Natural killer cell (primary cell): ENCODE data around the gene C16orf46. TPM values are rescaled to one million over a fixed set of nuclear protein-coding genes. Genes with fewer than 3 reads are reported as not detected.

Experiments used
- ATAC-seq, 3 donors: fragments of 150-1000 bp in 2 of 3; fragments of 200-7000 bp in 1 of 3; cut with Tn5 transposase; 1 replicate in 1 of 3; 2 replicates in 2 of 3; pipeline ENCODE4 v1.10.0; 2021; ENCODE audit warnings: mild to moderate bottlenecking in 2 of 3, moderate library complexity in 2 of 3
- DNase-seq, 2 donors: peaks; one replicate each; pipeline versions ENCODE4 v3.0.0 to v3.0.0-alpha.2; 2013 to 2021; ENCODE audit warnings: mixed read lengths in 1 of 2
- H3K27ac ChIP-seq: one replicate; pipeline ENCODE4 v1.5.1; 2013; ENCODE audit warnings: mild to moderate bottlenecking, low read length
- H3K27me3 ChIP-seq: one replicate; pipeline ENCODE4 v1.6.1; 2013; ENCODE audit warnings: low read length; ENCODE audit not compliant: control insufficient read depth, insufficient read depth
- H3K36me3 ChIP-seq: one replicate; pipeline ENCODE4 v1.6.1; 2013; ENCODE audit warnings: low read length; ENCODE audit not compliant: control insufficient read depth, insufficient read depth
- H3K4me1 ChIP-seq: one replicate; pipeline ENCODE4 v1.6.1; 2013; ENCODE audit warnings: low read length; ENCODE audit not compliant: control insufficient read depth, insufficient read depth
- H3K4me3 ChIP-seq: one replicate; pipeline ENCODE4 v1.5.1; 2013; ENCODE audit warnings: low read length
- H3K9me3 ChIP-seq: one replicate; pipeline ENCODE4 v1.6.1; 2013; ENCODE audit warnings: low read length; ENCODE audit not compliant: control insufficient read depth, insufficient read depth
- H3K27ac Mint-ChIP-seq, 2 donors: one replicate each; pipeline ENCODE4 v1.8.0; 2022; ENCODE audit warnings: mild to moderate bottlenecking in 2 of 2, mixed read lengths in 2 of 2, moderate library complexity in 1 of 2
- H3K27me3 Mint-ChIP-seq, 2 donors: one replicate each; pipeline ENCODE4 v1.8.0; 2022; ENCODE audit warnings: low read depth in 2 of 2, mixed read lengths in 2 of 2
- H3K36me3 Mint-ChIP-seq: one replicate; pipeline ENCODE4 v1.8.0; 2022; ENCODE audit warnings: mixed read lengths
- H3K4me1 Mint-ChIP-seq, 2 donors: one replicate each; pipeline ENCODE4 v1.8.0; 2022; ENCODE audit warnings: mixed read lengths in 2 of 2
- H3K4me3 Mint-ChIP-seq: one replicate; pipeline ENCODE4 v1.8.0; 2022; ENCODE audit warnings: mild to moderate bottlenecking, moderate library complexity, mixed read lengths
- H3K9me3 Mint-ChIP-seq, 2 donors: one replicate each; pipeline ENCODE4 v1.8.0; 2022; ENCODE audit warnings: mixed read lengths in 2 of 2
- WGBS: methylation state at CpG from one replicate; pipeline ENCODE4 v1.1.7; 2013; ENCODE audit warnings: missing lambda C conversion rate; ENCODE audit not compliant: insufficient coverage; 5-methylcytosine and 5-hydroxymethylcytosine counted together
- intact Hi-C: fragments of 100-400 bp; cut with micrococcal nuclease; formaldehyde crosslinking; loops from one replicate; pipeline ENCODE4 v1.14.2; 2022
- total RNA-seq, 4 donors: library from RNA; stranded (reverse); fragments of 120-200 nt in 1 of 4; gene quantifications; one replicate each; pipeline versions ENCODE4 v1.2.3 to v1.2.4, GENCODE V29; 2013 to 2022
- TF ChIP-seq, protein P1 (sequence below): fragments of 200-600 bp; IDR thresholded peaks from one replicate; pipeline ENCODE4 v1.8.0; 2022; ENCODE audit warnings: antibody characterized with exemption

C16orf46 gene
- total RNA-seq, 3 donors from 2014 or later (not counting 1 experiment from before 2014, with no cell fraction given): not detected

- intact Hi-C loops: no loop called here
- WGBS: 93% methylated on average over 1 of the region's 1 CpG
- H3K4me3 Mint-ChIP-seq: no peak overlapping the region
Observed at GRCh38 chr16:81067166-81067565, 9.9 kb downstream of the C16orf46 start.

DNA sequence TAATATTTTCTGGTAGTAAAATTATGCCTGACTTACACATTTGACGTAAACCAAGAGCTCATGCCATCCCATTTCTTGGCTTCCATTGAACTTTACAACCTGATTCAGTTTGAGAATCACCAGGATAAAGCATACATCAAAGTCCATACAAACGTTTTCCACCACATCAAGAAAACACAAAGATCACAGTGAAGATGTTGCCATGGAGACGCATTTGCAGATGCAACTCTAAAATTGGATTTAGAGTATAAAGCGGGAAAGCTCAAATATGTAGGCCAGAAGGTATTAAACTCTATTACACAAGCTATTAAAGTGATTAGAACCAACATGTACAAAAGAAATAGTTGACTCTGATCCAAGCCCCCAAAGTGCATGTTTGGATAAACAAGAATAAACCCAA lies 10.4 kb downstream of the C16orf46 start:
- ATAC-seq: no peak

More at GRCh38 chr16:81067166-81067565, 9.9 kb downstream of the C16orf46 start:
- no peaks in the 10 kb centered on the region for H3K36me3 Mint-ChIP-seq
- H3K27ac ChIP-seq: no peak overlapping the region
- H3K9me3 ChIP-seq: no peaks in the 10 kb centered on the region
- DNase-seq: no peak
- no peaks in the 10 kb centered on the region for H3K4me1 ChIP-seq
- no peaks in the 10 kb centered on the region for H3K9me3 Mint-ChIP-seq
- peaks cover 0 to 12% of the 10 kb centered on the region in 2 donors for H3K27me3 Mint-ChIP-seq
- H3K27me3 ChIP-seq: no peaks in the 10 kb centered on the region
- no peaks in the 10 kb centered on the region for H3K36me3 ChIP-seq
- no peaks in the 10 kb centered on the region for H3K4me1 Mint-ChIP-seq
- H3K4me3 ChIP-seq: no peak overlapping the region
- H3K27ac Mint-ChIP-seq: no peak overlapping the region
- TF ChIP-seq, protein P1, sequence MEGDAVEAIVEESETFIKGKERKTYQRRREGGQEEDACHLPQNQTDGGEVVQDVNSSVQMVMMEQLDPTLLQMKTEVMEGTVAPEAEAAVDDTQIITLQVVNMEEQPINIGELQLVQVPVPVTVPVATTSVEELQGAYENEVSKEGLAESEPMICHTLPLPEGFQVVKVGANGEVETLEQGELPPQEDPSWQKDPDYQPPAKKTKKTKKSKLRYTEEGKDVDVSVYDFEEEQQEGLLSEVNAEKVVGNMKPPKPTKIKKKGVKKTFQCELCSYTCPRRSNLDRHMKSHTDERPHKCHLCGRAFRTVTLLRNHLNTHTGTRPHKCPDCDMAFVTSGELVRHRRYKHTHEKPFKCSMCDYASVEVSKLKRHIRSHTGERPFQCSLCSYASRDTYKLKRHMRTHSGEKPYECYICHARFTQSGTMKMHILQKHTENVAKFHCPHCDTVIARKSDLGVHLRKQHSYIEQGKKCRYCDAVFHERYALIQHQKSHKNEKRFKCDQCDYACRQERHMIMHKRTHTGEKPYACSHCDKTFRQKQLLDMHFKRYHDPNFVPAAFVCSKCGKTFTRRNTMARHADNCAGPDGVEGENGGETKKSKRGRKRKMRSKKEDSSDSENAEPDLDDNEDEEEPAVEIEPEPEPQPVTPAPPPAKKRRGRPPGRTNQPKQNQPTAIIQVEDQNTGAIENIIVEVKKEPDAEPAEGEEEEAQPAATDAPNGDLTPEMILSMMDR: no peak
- ATAC-seq: no peak

GRCh38 chr16:81061871-81062608 lies 15.0 kb downstream of the C16orf46 start:
- no peaks in the 10 kb centered on the region for H3K27me3 ChIP-seq
- no peaks in the 10 kb centered on the region for H3K36me3 Mint-ChIP-seq
- no peak overlapping the region for H3K27ac ChIP-seq
- DNase-seq (no peak), ATAC-seq (no peak)
- H3K4me1 ChIP-seq: no peaks in the 10 kb centered on the region
- no peaks in the 10 kb centered on the region for H3K9me3 ChIP-seq
- no peaks in the 10 kb centered on the region for H3K27me3 Mint-ChIP-seq
- no peaks in the 10 kb centered on the region for H3K36me3 ChIP-seq
- TF ChIP-seq, protein P1: no peak
- H3K4me1 Mint-ChIP-seq: no peaks in the 10 kb centered on the region
- no peak overlapping the region for H3K4me3 ChIP-seq
- H3K4me3 Mint-ChIP-seq: no peak overlapping the region
- WGBS: 92% methylated on average over 9 of the region's 10 CpGs
- intact Hi-C loops: no loop called here
- no peak overlapping the region for H3K27ac Mint-ChIP-seq
- H3K9me3 Mint-ChIP-seq: no peaks in the 10 kb centered on the region

More for the DNA sequence above, 10.4 kb downstream of the C16orf46 start:
- Histone ChIP-seq H3K27ac (no peak overlapping the region), H3K4me3 (no peak overlapping the region), H3K36me3 (no peaks in the 10 kb centered on the region), H3K27me3 (no peaks in the 10 kb centered on the region), H3K9me3 (no peaks in the 10 kb centered on the region), H3K4me1 (no peaks in the 10 kb centered on the region)
- peaks cover 0 to 10% of the 10 kb centered on the region in 2 donors for H3K27me3 Mint-ChIP-seq
- intact Hi-C loops: no loop called here
- TF ChIP-seq, protein P1: no peak
- WGBS: 80% methylated on average over 4 of the region's 4 CpGs
- no peaks in the 10 kb centered on the region for H3K4me1 Mint-ChIP-seq
- no peak overlapping the region for H3K27ac Mint-ChIP-seq
- H3K4me3 Mint-ChIP-seq: no peak overlapping the region
- H3K9me3 Mint-ChIP-seq: no peaks in the 10 kb centered on the region
- peak in 1 of 2 donors; percentile 15 for DNase-seq
- no peaks in the 10 kb centered on the region for H3K36me3 Mint-ChIP-seq

DNA sequence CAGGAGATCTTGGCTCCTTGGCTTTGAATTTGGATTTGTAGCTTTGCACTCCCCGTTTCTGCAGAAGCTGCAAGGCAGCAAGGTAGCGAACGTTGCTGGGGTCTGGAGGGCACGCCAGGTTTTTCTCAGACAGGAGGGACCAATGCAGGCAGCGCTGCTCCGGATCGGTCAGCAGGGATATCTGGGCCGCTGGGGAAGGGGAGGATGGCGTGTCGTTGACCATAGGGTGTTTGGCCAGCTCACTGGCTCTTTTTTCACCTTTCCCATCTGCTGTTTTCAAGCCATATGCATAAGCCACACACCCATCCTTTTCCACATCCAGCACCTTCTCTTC lies 15.8 kb downstream of the C16orf46 start:
- Mint-ChIP-seq H3K9me3 (no peaks in the 10 kb centered on the region), H3K4me3 (no peak overlapping the region), H3K4me1 (no peaks in the 10 kb centered on the region), H3K27me3 (no peaks in the 10 kb centered on the region), H3K36me3 (no peaks in the 10 kb centered on the region), H3K27ac (no peak overlapping the region)
- 87% methylated on average over 10 of the region's 10 CpGs for WGBS
- intact Hi-C loops: no loop called here
- TF ChIP-seq, protein P1: no peak
- no peaks in the 10 kb centered on the region for H3K27me3 ChIP-seq
- H3K4me3 ChIP-seq: no peak overlapping the region
- no peak overlapping the region for H3K27ac ChIP-seq
- no peak for DNase-seq
- ATAC-seq: no peak
- no peaks in the 10 kb centered on the region for H3K4me1 ChIP-seq
- H3K36me3 ChIP-seq: no peaks in the 10 kb centered on the region
- H3K9me3 ChIP-seq: no peaks in the 10 kb centered on the region
